Neural progenitor cell (in vitro differentiated cells): ENCODE measurements around the gene CEP57. TPM values are rescaled to one million over a fixed set of nuclear protein-coding genes. Genes with fewer than 3 reads are reported as not detected.
"Not testable (repeated sequence)": the region's sequence is repeated elsewhere in the genome, so short reads cannot be mapped to it uniquely, and the experiment has no call there.

Source experiments
- DNase-seq: peaks from one replicate; pipeline ENCODE4 v3.0.0-alpha.2; 2016; ENCODE audit warnings: low spot score
- H2AFZ ChIP-seq: fragments of 200-600 bp; sonication (generic); replicated peaks from 2 replicates; pipeline ENCODE4 v1.6.1; 2016; ENCODE audit warnings: antibody characterized with exemption
- H3F3A ChIP-seq: fragments of 200-600 bp; sonication (generic); 2 replicates; pipeline ENCODE4 v1.6.1; 2016; ENCODE audit warnings: antibody characterized with exemption, low read depth
- H3K27ac ChIP-seq: fragments of 200-600 bp; sonication (generic); 2 replicates; pipeline ENCODE4 v1.5.1; 2016; ENCODE audit warnings: mild to moderate bottlenecking
- H3K27me3 ChIP-seq: fragments of 200-600 bp; sonication (generic); 2 replicates; pipeline ENCODE4 v1.6.1; 2016; ENCODE audit warnings: mild to moderate bottlenecking, moderate library complexity
- H3K36me3 ChIP-seq: fragments of 200-600 bp; sonication (generic); 2 replicates; pipeline ENCODE4 v1.5.1; 2016
- H3K4me1 ChIP-seq: fragments of 200-600 bp; sonication (generic); 2 replicates; pipeline ENCODE4 v1.6.1; 2016; ENCODE audit warnings: mixed run types
- H3K4me2 ChIP-seq: fragments of 200-600 bp; sonication (generic); 2 replicates; pipeline ENCODE4 v1.6.1; 2016
- H3K4me3 ChIP-seq: fragments of 200-600 bp; sonication (generic); 2 replicates; pipeline ENCODE4 v1.5.1; 2016
- H3K79me2 ChIP-seq: fragments of 200-600 bp; sonication (generic); 2 replicates; pipeline ENCODE4 v1.6.1; 2016; ENCODE audit warnings: low read depth
- H3K9ac ChIP-seq: fragments of 200-600 bp; sonication (generic); 2 replicates; pipeline ENCODE4 v1.6.1; 2016
- H3K9me3 ChIP-seq: fragments of 200-600 bp; sonication (generic); 2 replicates; pipeline ENCODE4 v1.5.1; 2016; ENCODE audit warnings: low read depth
- H4K20me1 ChIP-seq: fragments of 200-600 bp; sonication (generic); 2 replicates; pipeline ENCODE4 v1.6.1; 2016; ENCODE audit warnings: low read depth
- H3K27ac Mint-ChIP-seq: 3 replicates; pipeline ENCODE4 v1.8.0; 2021; ENCODE audit warnings: mixed read lengths
- H3K27me3 Mint-ChIP-seq: 2 replicates; pipeline ENCODE4 v1.8.0; 2022; ENCODE audit warnings: low read depth, mild to moderate bottlenecking, inconsistent platforms, moderate library complexity, mixed read lengths; ENCODE audit not compliant: insufficient read depth
- H3K36me3 Mint-ChIP-seq: 3 replicates; pipeline ENCODE4 v1.8.0; 2021; ENCODE audit warnings: mixed read lengths
- H3K4me1 Mint-ChIP-seq: 3 replicates; pipeline ENCODE4 v1.8.0; 2021; ENCODE audit warnings: mixed read lengths
- H3K4me3 Mint-ChIP-seq: 3 replicates; pipeline ENCODE4 v1.8.0; 2021; ENCODE audit warnings: mild to moderate bottlenecking, moderate library complexity, mixed read lengths
- H3K9me3 Mint-ChIP-seq: 3 replicates; pipeline ENCODE4 v1.8.0; 2020; ENCODE audit warnings: mixed read lengths
- EZH2 ChIP-seq: fragments of 200-600 bp; sonication (generic); IDR thresholded peaks from 2 replicates; pipeline ENCODE4 v1.6.1; 2017; ENCODE audit warnings: antibody characterized with exemption, mild to moderate bottlenecking, moderate library complexity
- EZH2phosphoT487 ChIP-seq: fragments of 200-600 bp; sonication (generic); IDR thresholded peaks from 2 replicates; pipeline ENCODE4 v1.6.1; 2017; ENCODE audit warnings: antibody characterized with exemption
- total RNA-seq: library from RNA; depleted of rRNA; stranded (reverse); fragments of >200 nt; gene quantifications from 2 replicates; pipeline ENCODE4 v1.2.3, GENCODE V29; 2015; ENCODE audit warnings: low replicate concordance
- TF ChIP-seq, protein P1 (sequence below): fragments of 200-600 bp; sonication (generic); IDR thresholded peaks from 2 replicates; pipeline ENCODE4 v1.5.1; 2017; ENCODE audit warnings: antibody characterized with exemption, mild to moderate bottlenecking

Gene CEP57
- total RNA-seq, 1 donor from 2014 or later: 185 TPM

DNA sequence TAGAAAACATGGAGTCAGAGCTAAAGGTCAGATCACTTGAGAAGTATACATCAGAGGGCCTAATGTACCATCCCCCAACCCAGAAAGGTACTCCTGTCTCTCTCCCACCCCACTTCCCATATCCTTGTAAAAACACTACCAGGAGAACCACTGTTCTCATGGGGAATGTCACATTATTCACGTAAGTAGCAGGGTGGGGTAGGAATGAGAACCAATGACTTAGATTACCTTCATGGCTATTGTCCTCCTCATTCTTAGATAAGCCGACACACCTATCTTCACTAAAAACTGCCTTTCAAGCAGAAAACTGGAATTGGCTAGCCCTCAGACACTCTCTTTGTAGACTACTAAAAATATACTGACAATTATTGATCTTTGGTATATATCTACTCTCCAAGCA lies 63.6 kb downstream of the CEP57 start:
- Histone ChIP-seq H3K9ac (no peak overlapping the region), H2AFZ (no peak overlapping the region), H3K4me2 (no peak overlapping the region), H3K9me3 (no peaks in the 10 kb centered on the region), H3K4me3 (no peak overlapping the region), H3K4me1 (no peaks in the 10 kb centered on the region), H3F3A (no peaks in the 10 kb centered on the region), H4K20me1 (peaks cover 3% of the 10 kb centered on the region), H3K36me3 (no peaks in the 10 kb centered on the region), H3K79me2 (no peaks in the 10 kb centered on the region), H3K27me3 (no peaks in the 10 kb centered on the region), H3K27ac (no peak overlapping the region)
- no peaks in the 10 kb centered on the region for H3K4me1 Mint-ChIP-seq
- no peaks in the 10 kb centered on the region for H3K9me3 Mint-ChIP-seq
- H3K27me3 Mint-ChIP-seq: peaks cover 4% of the 10 kb centered on the region
- peaks cover 6% of the 10 kb centered on the region for H3K36me3 Mint-ChIP-seq
- H3K27ac Mint-ChIP-seq: no peak overlapping the region
- TF ChIP-seq, protein P1, sequence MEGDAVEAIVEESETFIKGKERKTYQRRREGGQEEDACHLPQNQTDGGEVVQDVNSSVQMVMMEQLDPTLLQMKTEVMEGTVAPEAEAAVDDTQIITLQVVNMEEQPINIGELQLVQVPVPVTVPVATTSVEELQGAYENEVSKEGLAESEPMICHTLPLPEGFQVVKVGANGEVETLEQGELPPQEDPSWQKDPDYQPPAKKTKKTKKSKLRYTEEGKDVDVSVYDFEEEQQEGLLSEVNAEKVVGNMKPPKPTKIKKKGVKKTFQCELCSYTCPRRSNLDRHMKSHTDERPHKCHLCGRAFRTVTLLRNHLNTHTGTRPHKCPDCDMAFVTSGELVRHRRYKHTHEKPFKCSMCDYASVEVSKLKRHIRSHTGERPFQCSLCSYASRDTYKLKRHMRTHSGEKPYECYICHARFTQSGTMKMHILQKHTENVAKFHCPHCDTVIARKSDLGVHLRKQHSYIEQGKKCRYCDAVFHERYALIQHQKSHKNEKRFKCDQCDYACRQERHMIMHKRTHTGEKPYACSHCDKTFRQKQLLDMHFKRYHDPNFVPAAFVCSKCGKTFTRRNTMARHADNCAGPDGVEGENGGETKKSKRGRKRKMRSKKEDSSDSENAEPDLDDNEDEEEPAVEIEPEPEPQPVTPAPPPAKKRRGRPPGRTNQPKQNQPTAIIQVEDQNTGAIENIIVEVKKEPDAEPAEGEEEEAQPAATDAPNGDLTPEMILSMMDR: no peak
- TF ChIP-seq EZH2: no peak
- TF ChIP-seq EZH2phosphoT487: no peak
- DNase-seq: no peak
- no peak overlapping the region for H3K4me3 Mint-ChIP-seq

DNA sequence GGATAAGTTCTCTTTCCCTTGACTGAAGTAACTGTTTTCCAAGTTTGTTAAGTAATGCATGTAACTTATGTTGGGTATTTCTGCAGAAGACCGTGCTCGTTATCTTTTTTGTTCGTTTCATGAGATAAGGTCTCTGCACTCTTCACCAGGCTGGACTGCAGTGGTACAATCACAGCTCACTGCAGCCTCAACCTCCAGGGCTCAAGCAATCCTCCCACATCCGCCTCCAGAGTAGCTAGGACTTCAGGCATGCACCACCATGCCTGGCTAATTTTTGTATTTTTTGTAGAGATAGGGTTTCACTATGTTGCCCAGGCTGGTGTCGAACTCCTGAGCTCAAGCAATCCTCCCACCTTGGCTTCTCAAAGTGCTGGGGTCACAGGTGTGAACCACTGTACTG lies 64.1 kb downstream of the CEP57 start:
- not testable (repeated sequence) for H3K27me3 ChIP-seq, H3K36me3 ChIP-seq, H3F3A ChIP-seq, H3K4me2 ChIP-seq, H3K9ac ChIP-seq, H3K4me3 ChIP-seq, H4K20me1 ChIP-seq, H3K9me3 ChIP-seq, H3K27me3 Mint-ChIP-seq, H2AFZ ChIP-seq, H3K4me3 Mint-ChIP-seq, H3K9me3 Mint-ChIP-seq, H3K79me2 ChIP-seq, H3K36me3 Mint-ChIP-seq, H3K4me1 Mint-ChIP-seq, DNase-seq, H3K27ac Mint-ChIP-seq, H3K4me1 ChIP-seq, H3K27ac ChIP-seq

DNA sequence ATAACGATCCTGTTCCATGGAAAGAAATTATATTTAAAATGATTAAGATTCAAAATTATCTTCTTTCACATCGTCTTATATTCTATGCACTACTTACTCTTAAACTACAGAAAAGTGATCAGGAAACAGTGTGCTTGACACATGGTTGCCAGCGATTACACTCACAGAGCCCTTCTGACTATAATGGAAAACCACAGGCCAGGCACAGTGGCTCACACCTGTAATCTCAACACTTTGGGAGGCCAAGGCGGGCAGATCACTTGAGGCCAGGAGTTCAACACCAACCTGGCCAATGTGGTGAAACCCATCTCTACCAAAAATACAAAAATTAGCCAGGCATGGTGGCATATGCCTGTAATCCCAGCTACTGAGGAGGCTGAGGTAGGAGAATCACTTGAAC lies 69.7 kb downstream of the CEP57 start:
- not testable (repeated sequence) for H3K36me3 ChIP-seq, H3K27ac ChIP-seq, H3K9me3 Mint-ChIP-seq, H3K27me3 Mint-ChIP-seq, H3K4me3 Mint-ChIP-seq, H3K27ac Mint-ChIP-seq, DNase-seq, H3K4me3 ChIP-seq, H3K79me2 ChIP-seq, H3F3A ChIP-seq, H3K4me1 ChIP-seq, H3K9me3 ChIP-seq, H3K4me1 Mint-ChIP-seq, H4K20me1 ChIP-seq, H3K4me2 ChIP-seq, H3K9ac ChIP-seq, H3K27me3 ChIP-seq, H2AFZ ChIP-seq
- H3K36me3 Mint-ChIP-seq: peaks cover 17% of the 10 kb centered on the region

DNA sequence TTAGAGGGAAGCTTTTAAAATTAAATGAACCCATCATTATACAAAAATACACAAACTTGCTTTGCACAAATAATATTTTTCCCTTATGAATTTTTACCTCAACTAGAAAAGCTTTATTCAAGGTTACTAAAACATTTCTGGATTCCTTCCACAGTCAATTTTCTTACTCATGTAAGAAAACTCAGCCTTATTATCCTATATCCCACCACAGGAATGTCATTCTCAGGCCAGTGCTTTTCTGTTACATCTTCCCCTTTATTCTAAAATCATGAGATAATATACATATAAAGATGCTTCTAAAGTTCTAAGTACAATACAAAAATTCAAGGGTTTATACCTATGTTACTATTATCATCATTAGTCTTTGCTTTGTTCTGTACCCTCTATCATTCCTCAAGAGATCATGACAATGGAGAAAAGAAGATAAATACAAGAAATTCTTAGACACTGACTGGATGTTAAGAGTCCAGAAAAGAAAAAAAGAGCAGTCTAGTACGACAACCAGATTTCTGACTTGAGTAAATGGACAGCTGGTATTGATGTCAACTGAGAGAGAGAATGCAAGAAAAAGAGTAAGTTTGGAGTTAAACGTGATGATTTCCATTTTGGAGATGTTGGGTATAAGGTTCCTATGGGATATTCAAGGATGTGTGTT lies 73.3 kb downstream of the CEP57 start:
- peaks cover 12% of the 10 kb centered on the region for H3K36me3 Mint-ChIP-seq
- no peaks in the 10 kb centered on the region for H3K9me3 Mint-ChIP-seq

More for the DNA sequence above, 73.3 kb downstream of the CEP57 start:
- Mint-ChIP-seq H3K27me3 (no peaks in the 10 kb centered on the region), H3K4me1 (peaks cover 2% of the 10 kb centered on the region), H3K27ac (no peak overlapping the region), H3K4me3 (no peak overlapping the region)
- Histone ChIP-seq H3K9ac (no peak overlapping the region), H4K20me1 (no peaks in the 10 kb centered on the region), H3K9me3 (no peaks in the 10 kb centered on the region), H2AFZ (no peak overlapping the region), H3K4me1 (no peaks in the 10 kb centered on the region), H3K4me2 (no peak overlapping the region), H3K4me3 (no peak overlapping the region), H3K27me3 (no peaks in the 10 kb centered on the region), H3F3A (no peaks in the 10 kb centered on the region), H3K79me2 (no peaks in the 10 kb centered on the region), H3K36me3 (no peaks in the 10 kb centered on the region), H3K27ac (no peak overlapping the region)
- DNase-seq: no peak
- TF ChIP-seq EZH2phosphoT487 (no peak), EZH2 (no peak)
- TF ChIP-seq, protein P1: no peak
